OCI-LY7 (cell line): ENCODE data around the gene TOB2.

ENCODE experiments used
- EZH2phosphoT487 ChIP-seq: fragments of 200-600 bp; sonication (generic); IDR thresholded peaks from 2 replicates; pipeline ENCODE4 v1.6.1; 2018; ENCODE audit warnings: low read depth, borderline replicate concordance, mild to moderate bottlenecking, mixed run types, antibody characterized with exemption, low read length, moderate library complexity, mixed read lengths
- TF ChIP-seq, protein P1 (sequence below): fragments of 200-600 bp; sonication (generic); conservative IDR thresholded peaks from 2 replicates; pipeline ENCODE4 v1.5.1; 2014; ENCODE audit warnings: mild to moderate bottlenecking, antibody characterized with exemption, low read length, moderate library complexity, mixed read lengths

DNA sequence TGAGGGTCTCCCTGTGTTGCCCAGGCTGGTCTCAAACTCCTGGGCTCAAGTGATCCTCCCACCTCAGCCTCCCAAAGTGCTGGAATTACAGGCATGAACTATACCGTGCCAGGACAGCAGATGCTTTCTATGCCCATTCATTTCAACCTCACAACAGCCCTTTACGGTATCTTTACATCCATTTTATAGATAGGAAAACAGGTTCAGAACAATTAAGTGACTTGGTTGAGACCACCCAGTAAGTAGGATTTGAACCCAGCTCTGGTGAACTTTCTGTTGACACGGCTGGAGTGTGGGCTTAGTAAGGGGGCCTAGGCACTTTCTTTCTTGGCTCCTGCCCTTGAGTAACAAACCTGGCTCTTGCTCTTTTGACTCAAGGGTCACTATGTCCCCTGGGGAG, 39.2 kb downstream of the TOB2 start:
- TF ChIP-seq, protein P1, sequence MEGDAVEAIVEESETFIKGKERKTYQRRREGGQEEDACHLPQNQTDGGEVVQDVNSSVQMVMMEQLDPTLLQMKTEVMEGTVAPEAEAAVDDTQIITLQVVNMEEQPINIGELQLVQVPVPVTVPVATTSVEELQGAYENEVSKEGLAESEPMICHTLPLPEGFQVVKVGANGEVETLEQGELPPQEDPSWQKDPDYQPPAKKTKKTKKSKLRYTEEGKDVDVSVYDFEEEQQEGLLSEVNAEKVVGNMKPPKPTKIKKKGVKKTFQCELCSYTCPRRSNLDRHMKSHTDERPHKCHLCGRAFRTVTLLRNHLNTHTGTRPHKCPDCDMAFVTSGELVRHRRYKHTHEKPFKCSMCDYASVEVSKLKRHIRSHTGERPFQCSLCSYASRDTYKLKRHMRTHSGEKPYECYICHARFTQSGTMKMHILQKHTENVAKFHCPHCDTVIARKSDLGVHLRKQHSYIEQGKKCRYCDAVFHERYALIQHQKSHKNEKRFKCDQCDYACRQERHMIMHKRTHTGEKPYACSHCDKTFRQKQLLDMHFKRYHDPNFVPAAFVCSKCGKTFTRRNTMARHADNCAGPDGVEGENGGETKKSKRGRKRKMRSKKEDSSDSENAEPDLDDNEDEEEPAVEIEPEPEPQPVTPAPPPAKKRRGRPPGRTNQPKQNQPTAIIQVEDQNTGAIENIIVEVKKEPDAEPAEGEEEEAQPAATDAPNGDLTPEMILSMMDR: no peak
- no peak for TF ChIP-seq EZH2phosphoT487
